ELF-1 (cell line): ENCODE data around the gene ZNF280A.
"Not testable (repeated sequence)": the region's sequence is repeated elsewhere in the genome, so short reads cannot be mapped to it uniquely, and the experiment has no call there.

Source experiments
- DNase-seq: peaks from one replicate; pipeline ENCODE4 v3.0.0-alpha.2; 2016; ENCODE audit warnings: low read depth, low spot score

Gene ZNF280A

GRCh38 chr22:22468794-22469469 is 51.1 kb downstream of the ZNF280A start:
- not testable (repeated sequence) for DNase-seq

GRCh38 chr22:22467112-22467511 is 53.0 kb downstream of the ZNF280A start:
- DNase-seq = no peak

GRCh38 chr22:22465782-22466181 is 54.3 kb downstream of the ZNF280A start:
- no peak for DNase-seq

GRCh38 chr22:22465094-22465602 is 54.9 kb downstream of the ZNF280A start:
- DNase-seq = no peak

- DNase-seq = no peak
Measured at GRCh38 chr22:22464541-22465054, 55.5 kb downstream of the ZNF280A start.

GRCh38 chr22:22463855-22464540 is 56.1 kb downstream of the ZNF280A start:
- peak; percentile 65 for DNase-seq
